Hypothalamus (tissue), 51 donors: ENCODE measurements around the gene MCRIP1.
A peak's percentile ranks its signal among the peaks of the same experiment; 100 is the strongest.

Experiments
- DNase-seq, 51 donors: peaks; one replicate each; lab custom pipeline; 2025; lab: John Stamatoyannopoulos, UW

The MCRIP1 gene, protein sequence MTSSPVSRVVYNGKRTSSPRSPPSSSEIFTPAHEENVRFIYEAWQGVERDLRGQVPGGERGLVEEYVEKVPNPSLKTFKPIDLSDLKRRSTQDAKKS

DNA sequence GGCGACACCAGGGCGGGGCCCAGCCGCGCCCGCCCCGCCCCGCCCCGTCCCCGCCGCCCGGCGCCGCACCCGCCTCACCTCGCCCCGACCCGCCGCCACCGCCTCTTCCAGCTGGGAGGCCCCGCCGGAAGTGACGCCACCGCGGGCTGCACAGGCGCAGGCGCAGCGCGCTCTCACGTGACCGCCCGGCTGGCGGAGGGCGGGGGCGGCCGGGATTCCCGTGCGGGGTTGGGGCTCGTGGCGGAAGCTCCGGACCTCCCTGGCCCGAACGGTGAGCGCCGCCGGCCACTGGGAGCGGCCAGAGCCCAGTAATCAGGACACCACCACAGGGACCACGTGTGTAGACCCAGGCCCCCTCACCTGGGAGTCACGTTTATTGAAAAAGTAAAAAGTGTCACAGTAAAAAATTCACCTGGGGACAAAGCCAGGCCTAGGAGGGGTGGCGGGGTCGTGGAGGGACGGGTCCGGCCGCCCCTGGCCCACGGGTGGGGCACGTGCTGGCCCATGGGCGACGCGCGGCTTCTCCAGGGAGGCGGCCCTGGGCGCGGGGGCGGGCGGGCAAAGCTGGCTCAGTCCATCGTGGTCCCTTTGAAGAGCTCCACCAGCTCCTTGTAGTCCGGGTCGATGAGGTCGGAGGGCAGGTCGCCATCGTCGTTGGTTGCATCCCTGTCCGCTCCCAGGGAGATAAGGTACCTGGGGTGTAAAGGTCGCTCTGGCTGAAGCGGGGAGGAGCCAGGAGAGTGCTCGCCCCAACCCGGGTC, at the start of gene MCRIP1:
Gene MCRIP1 (minus strand): TSS at position 132 of the 761 bp plus-strand sequence. CDS start 8,785 bp downstream, outside the sequence.
- DNase-seq: peak; percentile 33 to 95 (median 83)

DNA sequence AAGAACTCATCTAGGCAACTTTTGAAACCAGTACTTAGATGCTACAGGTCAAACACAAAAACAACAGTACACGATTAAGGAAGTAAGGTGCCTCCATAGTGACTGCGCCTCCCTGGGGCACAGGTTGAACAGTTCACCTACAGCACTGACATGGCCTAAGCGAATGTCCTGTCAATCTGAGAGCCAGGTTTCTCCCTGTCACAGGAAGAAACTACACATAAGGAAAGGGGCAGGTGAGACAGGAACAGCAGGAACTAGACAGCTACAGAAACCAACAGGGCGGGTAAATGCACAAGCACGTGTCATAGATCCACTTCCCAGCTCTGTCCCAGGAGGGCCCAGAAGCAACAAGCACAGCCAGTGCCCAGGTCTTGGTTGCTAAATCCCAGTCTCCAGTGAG, 46.0 kb upstream of the MCRIP1 start:
- DNase-seq: no peak

DNA sequence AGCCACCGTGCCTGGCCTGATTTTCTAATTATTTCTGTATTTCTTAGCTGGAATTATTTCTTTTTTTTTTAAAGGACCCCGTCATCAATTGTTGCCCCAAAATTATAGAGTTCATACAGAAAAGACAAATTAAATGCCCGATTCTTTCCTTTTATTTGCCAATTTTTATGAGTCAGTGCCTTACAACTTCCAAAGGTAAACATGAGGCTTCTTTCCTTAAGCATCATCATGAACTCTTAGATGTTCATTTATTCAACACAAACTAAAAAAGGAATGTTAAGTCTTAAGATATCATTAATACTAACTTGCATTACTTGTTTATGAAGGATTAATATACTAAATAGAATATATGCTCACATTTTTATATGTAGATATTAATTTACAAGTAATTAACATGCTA, 45.2 kb upstream of the MCRIP1 start:
- no peak for DNase-seq

- no peak for DNase-seq
Observed at GRCh38 chr17:81877569-81877968, 44.5 kb upstream of the MCRIP1 start.

GRCh38 chr17:81871387-81872230, 38.5 kb upstream of the MCRIP1 start:
- peak; percentile 58 to 95 (median 85) for DNase-seq

DNA sequence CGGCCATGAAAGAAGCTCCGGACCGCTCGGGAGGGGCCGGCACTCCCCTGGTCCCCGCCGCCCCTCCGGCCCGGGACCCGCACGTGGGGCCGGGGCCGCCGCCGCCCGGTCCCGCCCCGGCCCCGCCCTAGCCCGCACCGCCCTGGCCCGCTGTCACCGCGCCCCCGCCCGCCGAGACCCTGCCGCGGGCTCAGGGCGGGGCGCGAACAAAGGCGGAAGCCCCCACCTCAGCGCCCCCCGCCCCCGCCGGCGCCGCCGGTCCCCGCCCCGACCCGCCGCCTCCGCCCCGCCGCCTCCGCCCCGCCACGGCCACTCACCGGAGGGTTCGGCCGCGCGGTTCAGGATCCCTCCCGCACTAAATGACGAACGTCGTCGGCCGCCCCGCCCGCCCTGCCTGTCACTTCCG, 37.9 kb upstream of the MCRIP1 start, which contains the start of gene ARHGDIA:
Gene ARHGDIA (minus strand): TSS at position 357 of the 406 bp plus-strand sequence. CDS start 1,407 bp downstream, outside the sequence.
- no peak for DNase-seq

DNA sequence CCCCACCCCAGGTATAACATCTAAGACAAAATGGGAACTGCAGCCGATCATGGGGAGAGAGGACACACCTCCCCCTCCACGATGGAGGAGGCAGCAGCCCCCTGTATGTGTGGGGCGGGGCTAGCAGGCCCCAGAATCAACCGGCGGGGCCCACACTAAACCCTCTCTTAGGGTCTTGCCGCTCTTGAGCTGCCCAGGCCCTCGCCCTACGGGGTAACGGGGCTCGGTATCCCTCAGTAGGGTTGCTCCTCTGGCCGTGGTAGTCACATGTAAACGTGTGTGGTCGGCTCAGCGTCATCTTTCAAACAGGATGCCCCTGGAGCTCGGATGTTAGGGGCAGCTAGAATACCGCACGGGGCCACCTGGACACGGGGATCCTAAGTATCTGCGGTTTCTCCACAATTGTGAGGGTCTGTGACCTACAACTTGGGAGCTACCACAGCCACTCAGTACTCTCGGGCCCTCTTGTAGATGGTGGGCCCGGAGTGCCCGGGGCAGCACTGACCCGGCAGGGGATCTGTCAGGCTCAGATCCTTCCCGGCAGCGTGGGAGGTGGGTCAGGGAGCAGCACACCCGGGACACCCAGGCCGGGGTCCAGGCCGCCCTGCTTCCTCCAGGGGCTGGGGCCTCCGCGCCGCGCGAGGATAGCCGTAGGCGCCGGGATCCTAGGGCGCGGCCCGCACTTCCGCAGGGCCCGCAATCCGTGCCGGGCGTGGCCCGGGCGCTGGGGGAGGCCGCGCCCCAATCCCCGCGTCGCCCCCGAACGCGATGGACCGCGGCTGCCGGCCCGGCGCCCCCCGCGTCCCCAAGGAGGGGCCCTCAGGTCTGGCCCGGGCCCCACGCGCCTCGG, 37.3 kb upstream of the MCRIP1 start:
- peak in 2 of 51 donors; percentile 2 to 16 for DNase-seq

- peak in 6 of 51 donors; percentile 13 to 34 (median 25) for DNase-seq
Observed at GRCh38 chr17:81869221-81870130, 36.4 kb upstream of the MCRIP1 start.

DNA sequence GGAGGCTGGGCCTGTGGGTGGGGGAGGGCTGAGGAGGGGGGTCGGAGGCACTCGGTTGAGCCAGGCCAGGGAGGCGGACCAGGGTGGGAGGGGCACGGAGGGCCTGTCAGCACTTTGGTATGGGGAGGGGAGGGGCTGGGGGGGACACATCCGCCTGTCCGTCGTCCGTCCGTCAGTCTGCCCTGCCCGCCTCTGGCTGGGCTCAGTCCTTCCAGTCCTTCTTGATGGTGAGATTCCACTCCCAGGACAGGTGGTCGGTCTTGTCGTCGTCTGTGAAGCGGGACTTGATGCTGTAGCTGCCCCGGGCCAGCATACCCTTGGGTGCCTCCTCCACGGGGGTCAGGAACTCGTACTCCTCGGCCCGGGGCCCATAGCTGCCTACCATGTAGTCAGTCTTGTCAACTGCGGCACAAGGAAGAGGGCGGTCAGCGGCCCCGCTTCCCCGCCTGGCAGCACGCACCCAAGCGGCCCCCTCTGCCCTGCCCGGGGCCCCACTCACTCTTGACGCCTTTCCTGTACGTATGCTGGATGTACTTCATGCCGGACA, 35.7 kb upstream of the MCRIP1 start:
- no peak for DNase-seq

DNA sequence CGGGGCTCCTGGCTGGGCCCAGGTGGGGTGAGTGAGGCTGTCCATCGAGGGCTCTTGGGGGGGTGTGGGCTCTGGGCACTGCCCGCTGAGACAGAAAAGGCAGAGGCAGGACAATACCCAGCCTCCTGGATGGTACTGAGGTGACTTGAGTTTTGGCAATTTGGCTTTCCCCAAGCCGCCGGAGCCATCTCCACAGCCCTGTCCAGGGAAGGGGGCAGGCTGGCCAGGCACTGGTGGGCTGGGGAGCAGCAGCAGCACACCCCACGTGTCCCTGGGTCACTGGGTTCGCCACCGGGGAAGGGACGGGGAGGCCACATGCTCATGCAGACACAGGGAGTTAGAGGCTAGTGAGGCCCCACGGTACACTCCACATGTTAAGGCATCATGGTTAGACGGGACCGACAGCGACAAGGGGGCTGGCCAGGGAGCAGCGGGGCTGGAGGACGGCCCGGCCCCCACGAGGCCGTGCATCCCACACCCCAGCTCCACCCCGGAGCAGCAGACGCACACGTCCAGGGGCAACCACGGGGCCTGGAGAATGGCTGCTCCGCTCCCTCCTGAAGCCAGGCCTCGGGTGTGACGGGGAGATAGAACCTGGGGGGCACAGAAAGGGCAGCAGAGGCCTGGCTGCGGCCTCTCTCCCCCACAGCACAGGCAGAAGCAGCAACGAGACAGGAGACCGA, 35.0 kb upstream of the MCRIP1 start:
- no peak for DNase-seq

GRCh38 chr17:81867170-81867990, 34.3 kb upstream of the MCRIP1 start:
- DNase-seq: no peak

DNA sequence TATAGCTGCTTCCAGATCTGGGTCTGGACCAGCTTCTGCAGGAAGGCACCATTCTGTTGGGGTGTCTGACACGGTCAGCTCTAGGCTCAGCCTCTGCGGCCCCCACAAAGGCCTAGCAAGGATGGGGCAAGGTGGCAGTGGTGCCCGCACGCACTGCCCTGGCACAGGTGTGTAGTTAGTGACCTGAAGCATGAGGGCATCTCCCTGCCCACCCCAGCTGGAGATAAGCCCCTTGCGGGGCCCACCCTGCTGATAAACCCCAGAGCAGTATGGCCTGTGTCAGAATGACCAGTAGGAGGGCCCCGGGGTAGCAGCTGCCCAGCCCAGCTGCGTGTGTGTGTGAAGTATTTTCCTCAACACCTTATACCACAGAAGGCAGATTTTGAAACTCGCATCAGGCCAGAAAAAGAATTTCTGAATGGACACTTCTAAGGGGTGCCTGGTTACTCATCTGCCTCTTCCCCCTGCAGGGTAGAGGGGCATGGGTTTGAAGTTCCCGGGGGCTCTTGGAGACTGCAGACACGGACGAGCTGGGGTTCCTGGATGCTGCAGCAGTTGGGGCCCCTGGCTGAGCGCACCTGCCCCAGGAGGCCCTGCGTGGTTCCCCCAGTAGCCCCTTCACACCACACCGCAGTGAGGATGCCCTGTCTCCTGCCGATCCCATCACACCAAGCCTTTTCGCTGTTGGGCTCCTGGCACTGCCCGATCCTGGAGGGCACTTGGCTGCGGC, 33.5 kb upstream of the MCRIP1 start:
- DNase-seq: no peak

DNA sequence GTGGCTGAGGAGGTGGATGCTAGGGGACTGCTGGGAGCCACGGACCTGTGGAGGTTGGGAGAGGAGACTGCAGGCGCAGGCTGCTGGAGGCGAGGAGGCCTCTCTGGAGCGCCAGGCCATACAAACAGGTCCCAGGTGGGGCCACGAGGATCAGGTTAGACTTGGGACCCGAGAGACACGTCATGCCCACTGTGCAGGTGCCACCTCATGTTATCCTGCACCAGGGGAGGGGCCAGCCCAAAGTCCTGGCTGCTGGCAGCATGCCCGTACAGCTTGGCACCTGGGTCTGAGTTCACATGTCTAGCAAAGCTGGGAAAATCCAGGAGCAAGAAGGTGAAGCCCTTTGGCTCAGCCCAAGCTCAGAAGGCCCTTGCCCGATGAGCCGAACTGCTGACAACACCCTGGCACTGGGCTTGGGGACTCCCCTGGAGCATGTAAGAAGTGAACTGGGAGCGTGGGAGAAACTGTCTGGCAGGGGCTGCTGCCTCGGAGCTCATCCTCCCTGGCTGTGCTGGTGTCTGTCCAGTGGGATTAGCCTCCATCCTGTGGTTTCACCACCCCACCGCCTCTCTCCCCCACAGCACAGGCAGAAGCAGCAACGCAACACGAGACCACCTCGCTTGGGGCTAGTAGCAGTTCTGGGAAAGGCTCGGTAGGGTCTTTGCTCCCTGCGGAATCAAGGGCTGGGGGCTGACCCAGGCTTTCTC, 32.8 kb upstream of the MCRIP1 start:
- DNase-seq: no peak

DNA sequence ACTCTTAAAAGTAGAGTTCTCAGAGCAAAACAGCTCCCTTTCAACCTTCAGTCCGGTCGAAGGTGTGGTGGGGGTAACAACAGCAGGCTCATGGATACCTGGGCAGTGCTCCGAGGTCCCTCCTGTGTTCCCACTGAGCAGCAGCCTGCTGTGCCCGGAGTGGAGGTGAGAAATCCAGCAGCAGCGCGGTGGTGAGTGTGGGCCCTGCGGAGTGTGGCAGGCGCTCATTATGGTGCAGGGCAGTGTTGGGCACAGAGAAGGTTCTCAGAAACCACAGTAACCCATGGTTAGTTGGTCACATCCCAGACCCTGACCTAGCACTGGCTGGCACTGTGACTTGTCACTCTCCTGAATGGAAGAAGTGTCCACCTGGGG, 32.3 kb upstream of the MCRIP1 start:
- no peak for DNase-seq

DNA sequence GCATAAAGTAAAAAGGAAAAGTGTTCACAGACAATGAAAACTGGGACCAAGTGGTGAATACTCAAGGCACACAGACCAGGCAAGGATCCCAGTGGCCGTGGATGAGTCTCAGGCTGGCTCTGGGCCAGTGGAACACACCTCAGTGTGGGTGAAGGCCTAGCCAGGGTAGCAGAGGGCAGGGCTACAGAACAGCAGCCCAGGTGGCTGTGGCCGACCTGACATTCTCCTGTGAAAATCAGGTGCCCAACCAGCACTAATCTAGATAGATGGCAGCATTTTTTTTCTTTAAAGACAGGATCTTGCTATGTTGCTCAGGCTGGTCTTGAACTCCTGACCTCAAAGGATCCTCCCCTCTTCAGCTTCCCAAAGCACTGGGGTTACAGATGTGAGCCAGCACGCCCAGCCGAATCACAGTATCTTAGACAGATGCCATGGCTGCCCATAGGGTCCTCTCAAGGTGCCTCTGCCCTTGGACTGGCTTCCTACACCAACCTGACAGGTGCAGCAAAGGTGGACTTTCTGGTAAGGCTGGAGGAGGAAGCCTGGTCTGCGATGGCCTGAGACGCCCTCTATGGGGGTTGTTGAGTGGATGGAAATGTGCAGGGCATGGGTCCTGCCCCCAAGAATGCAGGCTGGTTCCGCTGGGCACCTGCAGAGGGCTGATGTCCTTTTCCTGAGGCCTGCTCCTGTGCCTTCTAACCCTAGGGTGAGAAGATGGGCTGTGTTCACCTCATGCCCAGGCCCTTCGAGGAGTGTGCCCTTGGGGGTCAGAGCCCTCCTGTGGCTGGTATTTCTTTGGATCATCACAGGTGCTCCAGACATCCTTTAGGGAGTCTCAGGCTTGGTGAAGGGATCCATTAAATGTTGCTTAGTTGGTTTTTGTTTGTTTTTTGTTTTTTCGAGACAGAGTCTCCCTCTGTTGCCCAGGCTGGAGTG, 31.0 kb upstream of the MCRIP1 start:
- no peak for DNase-seq
